GM18508 (cell line): ENCODE results near the gene SUPT20HL1.
"Not testable (repeated sequence)": the region's sequence is repeated elsewhere in the genome, so short reads cannot be mapped to it uniquely, and the experiment has no call there.

Experiments used
- ATAC-seq: cut with Tn5 transposase; IDR thresholded peaks from one replicate; pipeline ENCODE4 v1.9.1; 2021; ENCODE audit warnings: moderate number of reproducible peaks; ENCODE audit not compliant: insufficient read depth, unreplicated experiment

The SUPT20HL1 gene

DNA sequence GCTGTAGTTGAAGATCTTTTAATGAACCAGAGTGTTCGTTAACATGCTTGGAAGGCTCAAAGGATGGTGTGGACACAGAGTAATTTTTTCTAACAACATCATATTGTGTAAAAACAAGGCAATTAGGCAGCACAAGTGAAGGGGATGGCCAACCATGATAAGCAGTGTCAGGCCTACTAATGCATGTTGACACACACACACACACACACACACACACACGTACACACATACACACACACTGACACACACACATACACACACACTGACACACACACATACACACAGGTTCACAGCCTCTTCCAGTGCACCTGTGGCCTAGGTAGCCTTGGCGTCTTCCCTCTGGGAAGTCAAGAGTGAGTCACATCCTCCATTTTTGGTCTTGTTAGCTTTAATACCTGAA, at the start of gene SUPT20HL1:
SUPT20HL1 (plus strand) TSS at position 368 of the 400 bp plus-strand sequence. CDS start 2,122 bp downstream, outside the sequence.
- ATAC-seq: no peak

DNA sequence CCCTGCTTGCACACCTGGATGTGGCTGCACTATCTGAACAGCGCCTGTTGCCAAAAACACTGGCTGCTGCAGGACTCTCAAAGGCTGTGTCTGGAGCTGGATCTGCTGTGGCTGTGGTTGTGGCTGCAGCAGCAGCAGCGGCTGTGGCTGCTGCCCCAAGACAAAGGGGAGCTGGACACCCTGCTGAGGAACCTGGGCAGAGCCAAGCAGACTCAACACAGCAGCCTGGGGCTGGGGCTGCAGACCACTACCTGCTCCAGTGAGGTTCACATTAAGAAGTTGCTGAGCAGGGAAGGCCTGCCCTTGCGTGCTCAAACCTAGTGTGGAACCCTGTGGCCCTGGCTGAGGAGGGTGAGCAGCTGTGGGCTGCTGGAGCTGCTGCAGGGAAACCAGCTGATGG, 49.5 kb upstream of the SUPT20HL1 start:
- ATAC-seq: not testable (repeated sequence)

DNA sequence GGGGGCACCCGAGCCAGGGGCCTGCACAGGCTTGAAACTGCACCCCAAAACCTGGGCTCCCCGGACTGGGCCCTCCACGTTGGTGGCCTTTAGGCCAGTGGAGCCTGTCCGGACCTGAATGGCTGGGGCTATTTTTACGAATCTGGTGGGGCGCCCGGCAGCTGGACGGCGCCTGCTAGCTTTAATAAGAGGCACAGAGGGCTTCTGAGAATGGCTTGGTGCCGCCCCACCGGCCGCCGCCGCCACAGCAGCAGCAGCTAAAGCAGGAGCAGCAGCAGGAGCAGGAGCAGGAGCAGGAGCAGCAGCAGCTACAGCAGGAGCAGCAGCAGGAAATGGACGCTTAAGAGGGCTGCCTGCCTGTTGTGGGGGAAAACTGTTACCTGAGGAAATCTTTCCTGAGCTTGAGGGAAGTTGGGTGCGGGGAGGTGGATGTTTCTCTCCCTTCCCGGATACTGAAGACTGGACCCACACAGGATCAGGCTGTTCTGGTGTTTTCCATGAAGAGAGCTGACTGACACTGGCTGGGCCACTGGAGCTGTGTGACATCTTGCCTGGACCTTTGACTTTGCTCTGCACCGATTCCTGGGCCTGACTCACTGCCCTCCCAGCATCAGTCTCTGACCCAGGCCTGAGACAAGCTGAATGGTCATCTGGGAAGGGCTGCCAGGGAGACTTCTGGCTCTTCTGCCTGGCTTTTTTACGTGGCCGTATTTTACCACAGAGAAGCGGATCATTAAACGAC, 48.8 kb upstream of the SUPT20HL1 start:
- ATAC-seq: not testable (repeated sequence)

DNA sequence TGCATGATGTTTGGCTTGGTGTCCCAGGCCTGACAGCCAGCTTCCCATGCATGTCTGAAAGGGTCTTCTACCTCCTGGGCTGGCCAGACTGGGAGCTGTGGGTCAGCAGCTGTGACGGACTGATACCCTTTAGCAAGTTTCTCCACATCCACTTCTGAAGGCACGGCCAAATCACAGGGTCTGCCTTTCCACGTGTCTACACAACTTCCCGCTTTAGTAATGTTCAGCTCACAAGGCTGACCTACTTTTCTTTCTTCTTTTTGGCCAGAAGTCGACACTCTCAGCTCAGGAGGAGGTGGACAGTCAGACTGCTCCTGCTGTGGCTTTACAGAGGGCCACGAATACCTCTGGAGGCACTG, 48.2 kb upstream of the SUPT20HL1 start:
- ATAC-seq: not testable (repeated sequence)

DNA sequence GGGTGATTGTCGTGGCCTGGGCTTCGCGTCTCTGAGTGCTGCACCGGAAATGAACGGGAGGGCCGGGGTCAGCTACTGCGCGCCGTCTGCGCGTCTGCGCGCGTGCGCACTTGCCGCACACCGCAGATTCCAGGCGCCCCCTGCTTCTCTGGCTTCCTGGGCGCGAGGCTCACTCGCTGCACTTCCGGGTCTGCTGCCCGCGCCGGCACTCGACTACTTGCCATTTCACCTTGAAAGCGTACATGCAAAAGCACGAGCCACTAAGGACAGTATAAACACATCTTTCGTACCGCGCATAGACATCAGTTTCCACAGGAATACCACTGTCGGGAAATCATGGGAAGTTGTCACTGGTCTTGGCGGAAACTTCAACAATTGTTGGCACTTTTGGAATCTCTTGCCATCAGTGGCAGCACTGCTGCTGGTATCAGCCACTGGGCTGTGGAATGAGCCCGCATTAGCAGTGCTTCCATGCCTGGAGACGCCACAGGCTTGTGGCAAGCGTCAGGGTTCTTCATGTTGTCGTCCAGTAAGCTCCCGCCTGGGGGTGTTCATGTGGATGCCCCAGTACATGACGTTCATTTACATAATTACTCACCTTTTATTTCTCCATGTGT, 46.3 kb upstream of the SUPT20HL1 start, which contains the start of gene SUPT20HL2:
SUPT20HL2 (minus strand) TSS at position 51 of the 617 bp plus-strand sequence. CDS start 754 bp downstream, outside the sequence.
- no peak for ATAC-seq

DNA sequence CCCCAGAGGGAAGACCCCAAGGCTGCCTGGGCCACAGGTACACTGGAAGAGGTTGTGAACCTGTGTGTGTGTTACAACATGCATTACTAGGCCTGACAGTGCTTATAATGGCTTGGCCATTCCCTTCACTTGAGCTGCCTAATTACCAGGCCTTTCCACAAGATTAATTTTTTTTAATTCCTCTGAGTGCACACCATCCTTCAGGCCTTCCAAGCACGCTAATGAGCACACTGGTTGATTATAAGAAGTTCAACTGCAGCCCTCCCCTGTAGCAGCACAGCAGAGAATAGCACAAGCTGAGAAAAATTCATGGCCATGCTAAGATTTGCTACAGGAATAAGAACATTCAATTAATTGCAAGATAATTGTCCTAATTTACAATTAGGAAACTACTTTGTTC, 44.3 kb upstream of the SUPT20HL1 start:
- no peak for ATAC-seq

DNA sequence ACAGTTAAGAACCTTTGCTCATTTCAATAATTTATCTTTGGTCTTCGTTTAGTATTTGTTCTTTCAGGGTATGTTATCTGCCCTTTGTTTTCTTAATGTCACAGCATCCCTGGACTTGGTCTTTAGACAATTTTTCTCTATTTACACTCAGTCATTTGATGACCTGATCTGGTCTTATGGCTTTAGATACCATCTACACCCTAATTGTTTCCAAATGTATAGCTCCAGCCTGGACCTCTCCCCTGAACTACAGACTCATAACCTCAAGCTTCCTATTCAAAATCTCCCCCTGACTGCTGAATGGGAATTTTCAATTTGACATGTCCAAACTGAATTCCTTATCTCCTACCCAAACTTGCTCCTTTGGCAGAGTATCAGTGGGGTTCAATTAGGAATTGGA, 42.9 kb upstream of the SUPT20HL1 start:
- ATAC-seq: no peak

- no peak for ATAC-seq
Measured at GRCh38 chrX:24321741-24322395, 38.6 kb upstream of the SUPT20HL1 start.

DNA sequence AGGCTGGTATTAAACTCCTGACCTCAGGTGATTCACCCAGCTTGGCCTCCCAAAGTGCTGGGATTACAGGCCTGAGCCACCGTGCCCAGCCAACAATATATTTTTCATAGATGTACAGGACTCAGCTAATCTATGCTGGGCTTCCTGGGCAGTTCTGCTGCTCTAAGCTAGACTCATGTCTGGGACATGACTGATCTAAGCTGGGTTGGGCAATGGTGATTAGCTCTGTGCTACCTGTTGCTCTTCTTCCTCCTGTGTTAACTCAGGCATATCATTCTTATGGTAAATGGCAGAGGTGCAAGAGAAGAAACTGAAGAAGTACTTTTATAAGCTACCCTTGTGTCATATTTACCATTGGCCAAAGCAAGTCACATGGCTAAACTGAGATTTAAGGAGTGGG, 35.2 kb upstream of the SUPT20HL1 start:
- no peak for ATAC-seq

- no peak for ATAC-seq
Measured at GRCh38 chrX:24332878-24333277, 27.6 kb upstream of the SUPT20HL1 start.

GRCh38 chrX:24333371-24333770, 27.1 kb upstream of the SUPT20HL1 start:
- no peak for ATAC-seq

GRCh38 chrX:24334461-24334860, 26.0 kb upstream of the SUPT20HL1 start:
- no peak for ATAC-seq

DNA sequence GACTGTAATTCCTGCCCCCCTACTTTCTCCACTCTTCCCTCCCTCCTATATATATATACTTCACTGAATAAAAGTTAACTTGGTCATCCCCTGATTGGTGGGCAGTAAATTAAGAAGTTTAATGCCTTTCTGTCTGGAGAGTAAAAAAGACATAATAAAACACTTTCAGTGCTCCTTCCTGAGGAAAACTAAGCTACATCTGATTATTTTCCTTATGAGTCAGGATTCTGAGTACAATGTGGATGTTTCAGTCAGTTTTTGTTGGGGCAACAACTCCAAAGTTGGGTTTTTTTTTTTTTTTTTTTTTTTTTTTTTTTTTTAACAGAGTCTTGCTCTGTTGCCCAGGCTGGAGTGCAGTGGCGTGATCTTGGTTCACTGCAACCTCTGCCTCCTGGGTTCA, 24.6 kb upstream of the SUPT20HL1 start:
- no peak for ATAC-seq

GRCh38 chrX:24339911-24340310, 20.5 kb upstream of the SUPT20HL1 start:
- ATAC-seq: no peak

- no peak for ATAC-seq
Measured at GRCh38 chrX:24340501-24340900, 19.9 kb upstream of the SUPT20HL1 start.

GRCh38 chrX:24341795-24342194, 18.6 kb upstream of the SUPT20HL1 start:
- ATAC-seq: no peak

GRCh38 chrX:24343719-24344118, 16.7 kb upstream of the SUPT20HL1 start:
- peak; percentile 81 for ATAC-seq

DNA sequence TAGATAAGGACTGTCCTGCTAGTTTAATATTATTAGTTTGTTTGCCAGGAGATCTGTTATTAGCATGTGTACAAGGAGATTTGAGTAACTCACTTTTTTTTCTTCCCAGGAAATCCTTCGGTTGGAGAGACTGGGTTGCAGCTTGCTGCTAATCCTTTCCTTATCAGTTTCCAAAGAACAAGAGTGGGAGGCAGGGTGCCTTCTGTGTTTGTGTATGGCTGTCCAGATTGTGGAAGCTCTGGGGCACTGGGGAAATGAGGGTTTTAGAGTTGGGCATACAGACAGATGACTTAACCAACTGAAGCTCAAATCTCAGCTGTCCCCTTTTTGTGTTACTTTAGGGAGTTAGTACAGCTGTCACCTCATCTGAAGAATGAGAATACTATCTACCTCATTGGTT, 12.6 kb upstream of the SUPT20HL1 start:
- no peak for ATAC-seq

DNA sequence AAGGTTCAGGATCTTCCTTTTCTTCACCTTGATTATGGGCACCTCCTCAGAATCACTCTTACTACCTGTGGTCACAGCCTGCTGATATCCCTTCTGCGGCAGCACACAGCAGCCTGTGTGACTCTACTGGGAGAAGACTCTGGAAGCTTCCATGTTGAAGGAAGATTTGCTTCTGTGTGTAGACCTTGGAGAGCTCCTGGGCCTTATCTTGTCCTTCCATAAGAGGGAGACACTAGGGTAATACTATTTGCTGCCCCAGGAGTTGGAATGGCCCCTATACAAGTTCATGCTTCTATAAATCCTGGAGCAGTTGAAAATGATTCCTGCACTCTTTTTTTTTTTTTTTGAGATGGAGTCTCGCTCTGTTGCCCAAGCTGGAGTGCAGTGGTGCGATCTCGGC, 10.2 kb upstream of the SUPT20HL1 start:
- no peak for ATAC-seq

GRCh38 chrX:24355095-24355494, 5.3 kb upstream of the SUPT20HL1 start:
- ATAC-seq: no peak

- no peak for ATAC-seq
Measured at GRCh38 chrX:24357106-24357505, 3.3 kb upstream of the SUPT20HL1 start.
